Non-pigmented ciliary epithelial cell (primary cell): ENCODE measurements around the gene CSNK2A3.

Experiments
- DNase-seq: peaks from one replicate; pipeline ENCODE4 v3.0.0-alpha.2; 2010; ENCODE audit warnings: low read depth

The CSNK2A3 gene

GRCh38 chr11:11335043-11335442 is 18.0 kb downstream of the CSNK2A3 start:
- no peak for DNase-seq

DNA sequence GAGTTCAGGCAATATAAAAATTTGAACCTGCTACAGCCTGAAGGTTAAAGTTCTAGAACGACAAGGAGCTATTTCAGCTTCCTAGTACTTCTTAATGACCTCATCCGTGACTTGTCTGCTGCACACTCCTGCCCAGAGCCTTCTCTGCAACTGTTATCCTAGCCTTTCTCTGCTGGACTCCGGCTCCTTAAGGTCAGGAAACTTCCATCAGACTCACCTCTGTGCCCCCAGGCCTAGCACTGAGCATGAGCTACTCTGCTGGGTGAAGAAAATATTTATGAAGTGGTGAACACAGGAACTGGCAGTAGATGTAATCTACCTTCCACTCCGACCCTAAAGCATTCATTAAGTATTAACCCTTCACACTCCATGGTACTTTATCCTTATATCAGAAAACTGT is 18.4 kb downstream of the CSNK2A3 start:
- no peak for DNase-seq

- DNase-seq = no peak
Measured at GRCh38 chr11:11332141-11332710, 20.8 kb downstream of the CSNK2A3 start.

- no peak for DNase-seq
Measured at GRCh38 chr11:11329062-11329806, 23.8 kb downstream of the CSNK2A3 start.

DNA sequence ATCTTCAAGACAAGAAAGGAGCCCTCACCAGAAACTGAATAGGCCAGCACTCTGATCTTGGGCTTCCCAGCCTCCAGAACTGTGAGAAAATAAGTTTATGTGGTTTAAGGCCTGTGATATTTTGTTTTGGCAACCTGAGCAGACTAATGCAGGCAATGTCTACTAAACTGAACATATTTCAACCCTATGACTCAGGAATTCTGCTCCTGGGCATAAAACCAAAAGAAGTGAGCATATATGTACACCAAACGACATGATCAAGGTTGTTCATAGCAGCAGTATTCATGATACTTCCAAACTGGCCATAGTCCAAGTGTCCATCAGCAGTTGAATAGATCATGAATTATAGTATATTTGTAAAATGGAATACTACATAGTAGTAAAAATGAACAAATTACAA is 29.0 kb downstream of the CSNK2A3 start:
- no peak for DNase-seq

DNA sequence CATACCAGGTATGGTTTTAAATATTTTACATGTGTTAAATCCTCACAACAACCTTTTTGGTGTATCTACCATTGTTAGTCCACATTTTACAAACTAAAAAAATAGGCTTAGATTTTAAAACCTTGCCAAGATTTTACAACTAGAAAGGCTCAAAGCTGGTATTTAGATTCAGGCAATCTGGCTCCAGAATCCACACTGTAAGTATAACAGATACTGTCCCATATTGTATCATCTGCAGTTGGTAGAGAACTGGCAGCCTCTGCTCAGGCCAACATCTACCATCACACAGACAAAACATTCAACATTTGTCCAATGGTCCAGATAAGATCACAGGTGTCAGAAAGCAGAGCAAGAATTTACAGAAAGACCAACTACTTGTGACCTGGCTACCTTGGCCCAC is 30.9 kb downstream of the CSNK2A3 start:
- no peak for DNase-seq

DNA sequence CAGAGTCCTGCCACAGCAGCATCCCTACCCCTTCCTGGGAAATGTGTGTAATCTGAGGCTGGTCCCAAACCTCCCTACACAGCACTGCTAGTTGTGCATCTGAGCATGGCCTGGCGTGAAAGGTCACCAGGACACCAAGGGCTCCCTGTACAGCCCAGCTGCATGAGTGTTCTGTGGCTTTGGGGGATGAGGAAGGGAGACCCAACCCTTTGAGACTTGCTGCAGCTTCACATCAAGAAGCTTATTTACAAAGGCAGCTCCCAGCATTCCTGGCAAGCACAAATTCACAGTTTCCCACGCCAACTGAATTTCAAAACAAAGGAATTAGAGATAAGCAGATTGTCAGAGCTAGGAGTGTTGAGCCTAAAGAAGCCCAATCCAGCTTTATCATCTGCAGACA is 32.2 kb downstream of the CSNK2A3 start:
- no peak for DNase-seq

DNA sequence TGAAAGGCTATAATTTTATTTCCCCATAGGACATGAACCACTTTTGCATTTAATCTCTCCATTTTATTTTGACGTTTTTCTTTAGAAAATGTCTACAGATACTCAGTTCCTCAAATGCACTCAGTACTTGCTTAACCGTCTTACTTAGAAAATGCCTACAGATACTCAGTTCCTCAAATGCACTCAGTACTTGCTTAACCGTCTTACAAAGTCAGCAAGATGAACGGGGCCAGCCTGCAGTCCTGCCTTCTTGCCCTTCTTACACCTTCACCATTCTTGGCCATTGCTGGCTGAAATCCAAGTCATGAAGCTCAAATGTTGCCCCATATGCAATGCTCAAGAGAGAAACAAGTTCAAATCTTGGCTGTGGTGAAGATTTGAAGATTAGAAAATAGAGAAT is 34.1 kb downstream of the CSNK2A3 start:
- no peak for DNase-seq

GRCh38 chr11:11318461-11318860 is 34.6 kb downstream of the CSNK2A3 start:
- no peak for DNase-seq

GRCh38 chr11:11316651-11317230 is 36.3 kb downstream of the CSNK2A3 start:
- DNase-seq = no peak

- no peak for DNase-seq
Measured at GRCh38 chr11:11313902-11314692, 39.0 kb downstream of the CSNK2A3 start.

- peak; percentile 4 for DNase-seq
Measured at GRCh38 chr11:11313426-11313825, 39.6 kb downstream of the CSNK2A3 start.

DNA sequence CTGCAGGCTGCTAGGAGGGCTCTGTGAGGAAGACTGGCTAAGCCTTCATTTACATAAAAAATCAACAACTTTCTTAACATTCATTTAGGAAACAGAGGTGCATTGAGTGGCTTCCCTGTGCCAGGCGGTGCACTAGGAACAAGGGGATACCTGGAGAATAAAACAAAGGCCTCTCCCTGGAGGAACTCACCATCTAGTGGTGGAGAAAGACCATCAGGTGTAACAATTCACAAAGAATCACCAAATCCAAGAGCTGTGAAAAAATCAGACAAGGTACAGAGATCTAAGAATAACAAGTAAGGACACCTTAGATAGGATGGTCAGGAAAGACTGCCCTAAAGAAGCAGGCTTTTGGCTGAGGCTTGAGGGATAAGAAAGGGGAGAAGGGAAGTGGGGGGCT is 40.3 kb downstream of the CSNK2A3 start:
- DNase-seq = no peak

DNA sequence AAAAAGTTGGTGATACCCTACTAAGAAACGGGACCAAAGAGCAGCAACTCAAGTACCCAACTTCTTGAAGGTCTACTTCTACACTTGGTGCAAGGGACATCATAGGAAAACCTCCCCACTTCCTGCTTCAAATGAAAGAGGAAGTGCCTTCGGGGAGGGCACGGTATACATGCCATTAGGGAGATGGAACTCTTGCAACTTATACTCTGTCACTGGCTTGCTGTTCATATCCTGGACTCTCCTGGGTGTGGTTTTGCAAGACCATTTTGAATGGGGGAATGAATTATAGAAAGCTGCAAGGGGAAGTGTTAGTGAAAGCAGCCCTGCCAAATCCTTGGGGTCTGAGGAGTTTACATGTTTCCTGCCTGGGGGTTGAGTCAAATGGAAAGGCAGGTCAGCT is 41.9 kb downstream of the CSNK2A3 start:
- DNase-seq = no peak

DNA sequence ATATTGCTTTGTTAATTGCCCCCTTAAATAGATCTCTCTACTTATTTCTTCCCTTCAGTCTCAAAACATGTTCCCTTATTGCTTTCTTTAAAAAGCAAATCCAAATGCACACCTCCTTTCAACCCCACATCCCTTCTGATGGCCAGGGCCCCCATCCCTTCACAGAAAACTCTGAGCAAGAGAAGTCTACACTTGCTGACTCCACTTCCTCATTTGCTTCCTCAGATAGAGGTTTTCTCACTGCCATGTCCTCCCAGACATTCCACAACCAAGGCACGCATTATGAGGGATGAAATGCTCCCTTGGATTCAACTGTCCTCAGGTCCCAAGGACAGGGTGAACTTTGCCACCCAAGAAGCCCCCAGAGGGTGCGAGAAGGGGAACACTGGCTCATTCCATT is 43.1 kb downstream of the CSNK2A3 start:
- DNase-seq = no peak

DNA sequence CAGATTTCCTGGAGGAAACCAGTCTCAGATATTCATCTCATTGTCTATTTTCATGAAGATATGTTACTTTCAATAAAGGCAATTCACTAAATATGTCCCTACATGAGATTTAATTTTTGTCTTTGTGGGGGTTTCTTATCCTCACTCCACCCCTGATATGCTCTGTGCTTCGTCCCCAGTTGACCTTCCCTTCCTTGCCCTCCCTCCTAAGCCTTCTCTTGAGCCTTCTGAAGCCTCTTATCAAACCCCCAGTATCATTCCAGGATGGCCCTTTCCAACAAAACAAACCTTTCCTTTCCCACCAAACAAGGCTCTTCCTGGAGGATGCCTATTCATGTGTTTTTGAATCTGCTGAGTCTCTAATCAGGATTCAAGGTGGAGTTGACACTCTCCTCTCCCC is 44.8 kb downstream of the CSNK2A3 start:
- DNase-seq = no peak

DNA sequence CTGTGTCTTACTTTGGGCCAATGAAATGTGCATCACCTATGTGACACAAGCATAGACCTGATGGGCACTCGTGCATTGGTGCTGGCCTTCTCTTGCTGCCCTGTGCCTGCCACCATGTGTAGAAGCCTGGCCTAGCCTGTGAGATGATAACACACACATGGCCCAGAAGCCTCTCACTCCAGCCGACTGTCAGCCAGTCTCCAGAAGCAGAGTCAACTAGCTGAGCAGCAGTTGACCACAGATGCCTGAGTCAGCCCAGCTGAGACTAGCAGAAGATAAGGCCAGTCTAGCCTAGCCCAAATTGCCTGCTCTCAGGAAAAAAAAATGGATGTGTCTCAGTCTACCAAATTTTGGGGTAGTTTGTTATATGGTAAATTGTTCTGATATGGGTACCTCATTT is 46.2 kb downstream of the CSNK2A3 start:
- no peak for DNase-seq

GRCh38 chr11:11304550-11304949 is 48.5 kb downstream of the CSNK2A3 start:
- DNase-seq = no peak

- no peak for DNase-seq
Measured at GRCh38 chr11:11302565-11302964, 50.5 kb downstream of the CSNK2A3 start.
